Ascending aorta (tissue), 2 donors: ENCODE results near the gene PRKCA. TPM values are rescaled to one million over a fixed set of nuclear protein-coding genes. Genes with fewer than 3 reads are reported as not detected.

ENCODE experiments used
- DNase-seq, 2 donors: peaks; one replicate each; pipeline ENCODE4 v3.0.0-alpha.2; 2019; ENCODE audit warnings: low spot score in 2 of 2
- H3K27ac ChIP-seq, 2 donors: fragments of 200-600 bp; sonication (generic); one replicate each; pipeline ENCODE4 v1.5.1; 2016 to 2017; ENCODE audit warnings: mild to moderate bottlenecking in 1 of 2
- H3K27me3 ChIP-seq: fragments of 200-600 bp; sonication (generic); one replicate; pipeline ENCODE4 v1.5.1; 2017
- H3K36me3 ChIP-seq, 2 donors: fragments of 200-600 bp; sonication (generic); one replicate each; pipeline ENCODE4 v1.5.1; 2016
- H3K4me1 ChIP-seq, 2 donors: fragments of 200-600 bp; sonication (generic); one replicate each; pipeline ENCODE4 v1.5.1; 2016 to 2017; ENCODE audit warnings: mild to moderate bottlenecking in 1 of 2
- H3K4me3 ChIP-seq, 2 donors: fragments of 200-600 bp; sonication (generic); one replicate each; pipeline ENCODE4 v1.5.1; 2016 to 2017; ENCODE audit warnings: mild to moderate bottlenecking in 1 of 2
- H3K9me3 ChIP-seq, 2 donors: fragments of 200-600 bp; sonication (generic); one replicate each; pipeline ENCODE4 v1.5.1; 2016
- CTCF ChIP-seq, 3 experiments: fragments of 200-600 bp in 2 of 3; fragments of 450-650 bp in 1 of 3; sonication (generic) in 2 of 3; IDR thresholded peaks; one replicate each; pipeline ENCODE4 v1.5.1; 2016 to 2019; ENCODE audit warnings: antibody characterized with exemption in 3 of 3, mild to moderate bottlenecking in 1 of 3, moderate library complexity in 1 of 3
- intact Hi-C: fragments of 100-400 bp; cut with DNase I; formaldehyde crosslinking; loops from one replicate; pipeline ENCODE4 v1.15.1; 2023
- total RNA-seq: library from RNA; depleted of rRNA; stranded (reverse); fragments of >200 nt; gene quantifications from one replicate; pipeline ENCODE4 v1.1.0, GENCODE V29; 2016

PRKCA gene
- total RNA-seq, 1 donor from 2014 or later: 3.2 TPM

GRCh38 chr17:66301367-66301863 is 998 bp upstream of the PRKCA start:
- Histone ChIP-seq H3K4me3 (peak overlapping the region; percentile 81 to 83), H3K27me3 (no peaks in the 10 kb centered on the region), H3K9me3 (no peaks in the 10 kb centered on the region), H3K36me3 (no peaks in the 10 kb centered on the region), H3K27ac (peak overlapping the region in 1 of 2 donors; percentile 73), H3K4me1 (peaks cover 0 to 7% of the 10 kb centered on the region in 2 donors)
- intact Hi-C loops: loop anchor here (5.0 to 10.0 kb wide), 3 partner anchors 109 to 1337 kb away; partner anchors contain the start of genes CEP112 and GNA13
- TF ChIP-seq CTCF (IDR thresholded peaks at IDR 0.05): no peak
- no peak for DNase-seq

- H3K9me3 ChIP-seq: no peaks in the 10 kb centered on the region
- peak overlapping the region; percentile 81 to 83 for H3K4me3 ChIP-seq
- intact Hi-C loops: loop anchor here (5.0 to 10.0 kb wide), 3 partner anchors 111 to 1338 kb away; partner anchors contain the start of genes CEP112 and GNA13
- H3K27ac ChIP-seq: peak overlapping the region; percentile 27 to 58
- H3K27me3 ChIP-seq: no peaks in the 10 kb centered on the region
- no peak for TF ChIP-seq CTCF (IDR thresholded peaks at IDR 0.05)
- peaks cover 0 to 7% of the 10 kb centered on the region in 2 donors for H3K4me1 ChIP-seq
- H3K36me3 ChIP-seq: no peaks in the 10 kb centered on the region
- DNase-seq: peak in 1 of 2 donors; percentile 66
Observed at GRCh38 chr17:66302761-66303626, 581 bp downstream of the PRKCA start.

- peaks cover 0 to 7% of the 10 kb centered on the region in 2 donors for H3K4me1 ChIP-seq
- no peaks in the 10 kb centered on the region for H3K9me3 ChIP-seq
- intact Hi-C loops: loop anchor here (5.0 to 10.0 kb wide), 3 partner anchors 112 to 1340 kb away; partner anchors contain the start of genes CEP112 and GNA13
- H3K27me3 ChIP-seq: no peaks in the 10 kb centered on the region
- no peak overlapping the region for H3K27ac ChIP-seq
- DNase-seq: no peak
- H3K4me3 ChIP-seq: peak overlapping the region; percentile 12 to 81
- no peaks in the 10 kb centered on the region for H3K36me3 ChIP-seq
- no peak for TF ChIP-seq CTCF (IDR thresholded peaks at IDR 0.05)
Observed at GRCh38 chr17:66304304-66305174, 2.1 kb downstream of the PRKCA start.

GRCh38 chr17:66306446-66306845 is 4.0 kb downstream of the PRKCA start:
- Histone ChIP-seq H3K36me3 (no peaks in the 10 kb centered on the region), H3K4me1 (peaks cover 0 to 4% of the 10 kb centered on the region in 2 donors), H3K27me3 (no peaks in the 10 kb centered on the region), H3K9me3 (no peaks in the 10 kb centered on the region), H3K27ac (no peak overlapping the region), H3K4me3 (no peak overlapping the region)
- no peak for TF ChIP-seq CTCF (IDR thresholded peaks at IDR 0.05)
- intact Hi-C loops: loop anchor here (10.0 kb wide), 1 partner anchor 1342 kb away; no protein-coding TSS in a partner anchor
- DNase-seq: no peak

DNA sequence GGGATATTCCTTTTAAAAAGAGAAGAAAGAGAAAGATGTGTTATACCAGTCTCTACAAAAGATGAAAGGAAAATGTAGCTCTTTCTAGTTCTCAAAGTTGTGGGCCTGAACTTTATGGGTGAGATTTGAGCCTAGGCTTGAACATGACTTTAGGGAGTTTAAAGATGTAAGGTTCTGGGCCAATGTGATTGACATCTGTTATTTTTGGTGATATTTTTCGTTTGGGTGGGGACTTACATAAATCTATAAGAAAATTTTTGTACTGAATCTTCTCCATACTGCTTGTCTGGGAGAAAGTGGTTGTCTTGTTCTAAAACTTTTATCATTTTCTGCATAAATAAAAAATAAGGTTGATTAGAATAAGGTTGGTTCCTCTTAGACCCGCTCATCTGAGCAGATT is 4.8 kb downstream of the PRKCA start:
- Histone ChIP-seq H3K4me1 (no peaks in the 10 kb centered on the region), H3K4me3 (no peak overlapping the region), H3K9me3 (no peaks in the 10 kb centered on the region), H3K27ac (no peak overlapping the region), H3K36me3 (no peaks in the 10 kb centered on the region), H3K27me3 (no peaks in the 10 kb centered on the region)
- no peak for TF ChIP-seq CTCF (IDR thresholded peaks at IDR 0.05)
- no peak for DNase-seq
- intact Hi-C loops: loop anchor here (10.0 kb wide), 1 partner anchor 1342 kb away; no protein-coding TSS in a partner anchor
